ENCODE results near the gene TEX52.
"Not testable (repeated sequence)": the region's sequence is repeated elsewhere in the genome, so short reads cannot be mapped to it uniquely, and the experiment has no call there.

The TEX52 gene

GRCh38 chr12:2857021-2857431 lies at the start of gene TEX52:
TSS of gene TEX52 (minus strand) at chr12:2857039. CDS start at chr12:2857026, 13 bp downstream.
- no peak for DNase-seq (ENCODE audit: low read depth)

GRCh38 chr12:2904260-2904659 lies 47.4 kb upstream of the TEX52 start:
- DNase-seq (ENCODE audit: low read depth) = no peak

- DNase-seq (ENCODE audit: low read depth) = no peak
Observed at GRCh38 chr12:2902272-2902880, 45.5 kb upstream of the TEX52 start.

- DNase-seq (ENCODE audit: low read depth) = no peak
Observed at GRCh38 chr12:2900642-2901041, 43.8 kb upstream of the TEX52 start.

- no peak for DNase-seq (ENCODE audit: low read depth)
Observed at GRCh38 chr12:2897418-2897817, 40.6 kb upstream of the TEX52 start.

- no peak for DNase-seq (ENCODE audit: low read depth)
Observed at GRCh38 chr12:2895511-2895910, 38.7 kb upstream of the TEX52 start.

GRCh38 chr12:2895051-2895451 lies 38.2 kb upstream of the TEX52 start:
- no peak for DNase-seq (ENCODE audit: low read depth)

GRCh38 chr12:2893007-2893406 lies 36.2 kb upstream of the TEX52 start:
- no peak for DNase-seq (ENCODE audit: low read depth)

- no peak for DNase-seq (ENCODE audit: low read depth)
Observed at GRCh38 chr12:2892246-2892645, 35.4 kb upstream of the TEX52 start.

GRCh38 chr12:2891240-2892053 lies 34.6 kb upstream of the TEX52 start:
- no peak for DNase-seq (ENCODE audit: low read depth)

GRCh38 chr12:2890388-2891239 lies 33.8 kb upstream of the TEX52 start, which contains the start of gene TULP3:
TSS of gene TULP3 (plus strand) at chr12:2890891. CDS start at chr12:2890948, 57 bp downstream.
- peak; percentile 98 for DNase-seq (ENCODE audit: low read depth)

- DNase-seq (ENCODE audit: low read depth) = no peak
Observed at GRCh38 chr12:2890001-2890387, 33.2 kb upstream of the TEX52 start.

- no peak for DNase-seq (ENCODE audit: low read depth)
Observed at GRCh38 chr12:2886768-2887450, 30.1 kb upstream of the TEX52 start.

GRCh38 chr12:2884810-2885209 lies 28.0 kb upstream of the TEX52 start:
- DNase-seq (ENCODE audit: low read depth) = no peak

GRCh38 chr12:2879853-2880252 lies 23.0 kb upstream of the TEX52 start:
- no peak for DNase-seq (ENCODE audit: low read depth)

GRCh38 chr12:2877953-2878732 lies 21.3 kb upstream of the TEX52 start:
- no peak for DNase-seq (ENCODE audit: low read depth)

- peak; percentile 76 for DNase-seq (ENCODE audit: low read depth)
Observed at GRCh38 chr12:2877047-2877952, 20.5 kb upstream of the TEX52 start, which contains the start of the genes FOXM1 and RHNO1. TSS of gene FOXM1 (minus strand) at chr12:2877174. CDS start at chr12:2874478, 2,696 bp downstream. TSS of gene RHNO1 (plus strand) at chr12:2877223. CDS start at chr12:2885367, 8,144 bp downstream.

GRCh38 chr12:2876431-2877046 lies 19.7 kb upstream of the TEX52 start:
- DNase-seq (ENCODE audit: low read depth) = no peak

GRCh38 chr12:2868986-2869632 lies 12.3 kb upstream of the TEX52 start:
- not testable (repeated sequence) for DNase-seq (ENCODE audit: low read depth)
